Fibroblast of skin of back (primary cell): ENCODE results near the gene CACNG7. TPM values are rescaled to one million over a fixed set of nuclear protein-coding genes. Genes with fewer than 3 reads are reported as not detected.
"Not testable (repeated sequence)": the region's sequence is repeated elsewhere in the genome, so short reads cannot be mapped to it uniquely, and the experiment has no call there.

ENCODE experiments used
- DNase-seq: peaks from one replicate; pipeline ENCODE4 v3.0.0-alpha.2; 2013
- polyA plus RNA-seq, 2 experiments: library from polyadenylated mRNA; unstranded; fragments of 120-200 nt; gene quantifications; one replicate each; pipeline ENCODE4 v1.2.1, GENCODE V29; 2013; ENCODE audit not compliant: insufficient read length in 2 of 2

Gene CACNG7, protein sequence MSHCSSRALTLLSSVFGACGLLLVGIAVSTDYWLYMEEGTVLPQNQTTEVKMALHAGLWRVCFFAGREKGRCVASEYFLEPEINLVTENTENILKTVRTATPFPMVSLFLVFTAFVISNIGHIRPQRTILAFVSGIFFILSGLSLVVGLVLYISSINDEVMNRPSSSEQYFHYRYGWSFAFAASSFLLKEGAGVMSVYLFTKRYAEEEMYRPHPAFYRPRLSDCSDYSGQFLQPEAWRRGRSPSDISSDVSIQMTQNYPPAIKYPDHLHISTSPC
- 0.59 TPM for polyA plus RNA-seq (2013, experiment 1 of 2; ENCODE audit: insufficient read length)
- polyA plus RNA-seq (2013, experiment 2 of 2; ENCODE audit: insufficient read length): 1.1 TPM

DNA sequence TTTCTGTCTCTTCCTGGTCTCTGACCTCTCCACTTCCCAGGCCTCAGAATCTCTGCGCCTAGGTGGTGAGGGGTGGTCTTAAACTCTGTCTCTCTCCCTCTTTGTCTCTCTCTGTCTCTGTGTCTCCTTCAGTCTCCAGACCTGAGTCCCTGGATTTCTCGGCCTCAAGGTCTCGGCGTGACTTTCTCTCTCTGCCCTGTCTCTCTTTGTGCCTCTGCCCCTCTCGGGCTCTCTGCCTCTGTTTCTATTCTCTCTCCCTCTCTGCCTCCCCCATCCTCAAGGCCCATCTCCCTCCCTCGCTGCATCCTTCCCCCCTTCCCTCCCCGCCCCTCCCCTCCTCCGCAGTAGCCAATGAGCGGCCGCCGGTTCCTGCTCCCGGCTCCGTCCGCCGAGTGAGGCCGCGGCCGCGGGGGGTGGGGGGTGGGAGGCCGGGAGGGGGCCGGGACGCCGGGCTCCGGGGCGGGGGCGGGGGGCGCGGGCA lies at the start of gene CACNG7:
Gene CACNG7, plus strand, starts transcription at position 344 of the 481 bp plus-strand sequence. CDS start 3,554 bp downstream, outside the sequence.
- DNase-seq: no peak

DNA sequence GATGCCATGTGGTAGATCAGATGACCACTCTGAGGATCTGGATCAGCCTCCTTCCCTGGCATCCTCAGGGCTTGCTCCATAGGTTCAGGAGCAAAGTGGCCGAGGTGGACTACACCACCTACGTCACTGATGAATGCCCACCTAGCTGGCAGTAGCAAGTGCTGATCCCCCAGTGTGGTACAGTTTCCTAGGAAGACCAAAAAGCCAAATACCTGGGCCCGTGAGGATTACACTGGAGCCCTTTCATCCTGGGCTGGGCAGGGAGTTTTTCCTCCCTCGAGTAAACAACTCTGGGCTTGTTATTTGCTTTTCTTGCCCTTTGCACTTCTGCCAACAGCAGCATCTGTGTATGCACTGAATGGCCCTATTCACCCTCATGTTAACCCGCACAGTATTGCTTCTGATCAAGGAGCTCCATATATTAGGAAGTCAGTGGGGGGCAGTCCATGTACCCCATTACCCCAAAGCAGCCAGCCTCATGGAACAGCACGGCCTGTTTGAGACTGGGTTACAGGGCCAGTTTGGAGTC lies 44.7 kb upstream of the CACNG7 start:
- no peak for DNase-seq

DNA sequence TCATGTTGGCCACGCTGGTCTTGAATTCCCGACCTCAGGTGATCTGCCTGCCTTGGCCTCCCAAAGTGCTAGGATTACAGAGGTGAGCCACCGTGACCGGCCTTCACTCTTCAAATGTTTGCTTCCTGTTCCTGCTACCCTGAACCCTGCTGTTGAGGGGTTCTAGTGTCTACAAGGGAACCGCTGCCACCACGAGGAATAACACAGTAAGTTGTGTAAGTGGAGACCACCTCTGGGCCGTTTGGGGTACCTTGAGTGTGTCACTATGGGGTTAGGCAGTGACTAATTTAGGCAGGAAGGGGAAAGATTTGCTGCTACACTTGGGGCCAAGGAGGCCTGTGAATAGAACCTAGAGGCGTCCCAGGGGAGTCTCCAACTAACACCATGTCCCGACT lies 43.6 kb upstream of the CACNG7 start:
- DNase-seq: peak; percentile 41

DNA sequence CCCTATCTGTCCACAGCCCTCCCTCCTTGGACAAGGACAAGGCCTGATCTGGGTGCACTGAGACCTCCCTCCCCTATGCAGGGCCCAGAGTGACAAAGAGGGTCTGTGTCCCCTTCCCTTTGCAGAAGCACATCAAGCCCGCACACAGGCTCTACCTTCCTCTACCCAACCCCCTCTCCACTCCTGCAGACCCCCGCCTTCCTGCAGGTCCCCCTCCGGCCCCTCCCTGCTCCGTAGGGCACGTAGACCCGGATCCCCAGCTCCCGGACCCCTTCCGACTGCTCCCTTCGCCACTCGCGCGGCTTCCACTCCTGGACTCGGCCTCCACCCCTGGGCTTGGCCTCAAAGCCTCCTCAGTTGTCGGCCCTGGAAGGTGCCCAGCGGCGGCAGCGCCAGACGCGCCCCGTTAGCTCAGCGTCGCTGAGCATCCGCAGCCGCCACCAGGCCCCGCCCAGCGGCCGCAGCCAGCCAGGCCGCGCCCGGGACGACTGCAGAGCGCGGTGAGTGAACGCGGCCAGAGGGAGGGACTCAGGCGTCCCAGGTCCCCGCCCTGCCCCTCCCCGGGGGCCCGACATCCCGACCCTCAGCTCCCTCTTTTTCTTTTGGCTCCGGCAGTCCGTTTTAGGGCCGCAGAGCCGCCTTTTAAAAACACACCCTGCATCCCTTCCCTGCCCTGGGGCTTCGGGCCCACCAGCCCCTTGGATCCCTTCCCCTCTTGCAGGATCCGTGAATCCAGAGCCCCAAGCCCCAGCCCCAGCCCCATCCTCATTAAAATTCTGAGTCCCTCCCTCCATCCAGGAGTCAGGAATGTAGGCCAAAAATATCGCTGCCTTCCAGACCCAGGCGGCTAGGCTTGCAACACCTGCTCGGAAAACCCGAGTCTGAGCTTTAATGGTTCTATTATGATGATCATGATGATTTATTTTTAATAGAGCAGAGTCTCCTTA lies 42.9 kb upstream of the CACNG7 start:
- peak; percentile 76 for DNase-seq

DNA sequence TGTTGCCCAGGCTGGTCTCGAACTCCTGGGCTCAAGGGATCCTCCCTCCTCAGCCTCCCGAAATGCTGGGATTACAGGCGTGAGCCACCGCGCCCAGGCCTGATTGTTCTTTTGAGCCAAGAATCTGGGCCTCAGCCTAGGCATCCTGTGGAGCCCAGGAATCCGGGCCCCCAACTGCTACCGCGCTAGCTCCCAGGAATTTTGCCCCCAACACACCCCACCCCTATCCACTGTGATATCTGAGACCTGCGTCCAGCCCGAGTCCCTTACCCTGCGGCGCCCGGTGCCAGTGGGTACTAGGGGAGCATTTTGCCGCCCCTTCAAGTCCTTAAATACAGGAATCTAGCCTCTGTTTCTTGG lies 42.2 kb upstream of the CACNG7 start:
- peak; percentile 39 for DNase-seq

DNA sequence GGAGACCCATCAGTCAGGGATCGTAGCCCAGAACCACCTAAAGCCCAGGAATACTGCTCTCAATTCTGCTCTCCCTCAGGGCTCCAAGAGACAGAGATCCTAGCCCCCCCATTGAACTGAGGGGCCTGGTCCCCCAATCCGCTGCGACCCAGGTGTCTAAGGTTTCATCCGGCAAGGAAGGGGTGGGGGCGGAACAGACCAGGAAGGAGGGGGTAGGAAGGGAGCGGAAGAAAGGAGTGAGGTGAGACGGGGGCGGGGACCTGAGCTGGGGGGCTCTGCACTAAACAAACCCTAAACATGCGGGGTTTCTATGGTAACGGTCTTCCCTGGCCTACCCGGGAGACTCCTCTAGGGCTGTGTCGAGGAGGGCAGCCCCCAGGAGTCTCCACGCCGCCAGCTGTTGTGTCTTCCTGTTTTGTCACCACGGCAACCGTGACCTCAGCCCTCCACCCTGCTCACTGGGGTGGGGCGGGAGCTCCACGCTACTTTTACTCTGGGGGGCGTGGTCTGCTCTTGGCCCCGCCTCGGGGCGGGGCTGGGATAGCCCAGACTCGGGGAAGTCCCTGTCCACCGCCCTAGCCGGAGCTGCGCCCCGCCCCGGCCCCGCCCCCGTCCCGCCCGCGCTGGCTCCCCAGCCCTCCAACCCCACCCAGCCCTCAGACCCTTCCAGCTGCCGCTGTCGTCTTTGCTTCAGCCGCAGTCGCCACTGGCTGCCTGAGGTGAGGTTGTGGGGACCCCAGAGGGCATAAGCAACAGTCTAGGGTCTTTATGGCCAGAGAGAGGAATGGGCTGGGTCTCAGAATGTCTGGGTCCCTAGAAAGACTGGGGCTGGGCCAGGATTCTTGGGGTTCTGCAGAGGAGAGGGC lies 41.6 kb upstream of the CACNG7 start, which contains the start of gene MYADM:
Gene MYADM, plus strand, starts transcription at position 659 of the 866 bp plus-strand sequence. CDS start 5,647 bp downstream, outside the sequence.
- peak; percentile 99 for DNase-seq

DNA sequence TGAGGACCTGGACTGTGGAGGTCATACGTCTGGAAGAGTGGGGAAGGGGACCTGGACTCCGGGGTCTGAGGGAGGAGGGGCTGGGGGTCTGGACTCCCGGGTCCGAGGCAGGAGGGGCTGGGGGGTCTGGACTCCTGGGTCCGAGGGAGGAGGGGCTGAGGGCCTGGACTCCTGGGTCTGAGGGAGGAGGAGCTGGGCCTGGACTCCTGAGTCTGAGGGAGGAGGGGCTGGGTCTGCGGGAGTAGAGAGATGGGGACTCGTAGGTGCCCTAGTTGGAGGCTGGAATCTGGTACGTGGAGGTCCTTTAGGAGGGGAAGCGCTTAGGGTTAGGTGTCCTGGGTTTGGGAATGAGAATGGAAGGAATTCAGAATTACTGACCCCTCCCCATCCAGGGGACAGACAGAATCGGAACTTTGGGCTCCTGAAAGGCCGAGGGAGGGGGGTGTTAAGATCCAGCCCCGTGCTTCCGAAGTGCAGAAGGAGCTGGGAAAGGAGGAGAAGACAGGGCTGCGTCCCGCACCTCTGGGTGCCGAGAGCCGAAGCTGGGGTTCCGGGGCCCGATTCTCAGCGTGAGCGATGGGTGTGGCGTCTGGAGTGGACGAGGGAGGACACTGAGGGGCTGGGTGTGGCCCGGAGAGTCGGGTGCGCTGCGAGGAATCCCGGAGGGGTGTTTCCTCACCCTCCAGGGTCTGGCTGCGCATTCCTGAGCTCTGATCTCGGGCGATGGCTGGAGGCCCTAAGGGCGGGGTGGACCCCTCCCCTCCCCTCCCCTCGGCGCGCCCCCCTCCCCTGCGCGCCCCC lies 40.8 kb upstream of the CACNG7 start:
- DNase-seq: peak; percentile 79

DNA sequence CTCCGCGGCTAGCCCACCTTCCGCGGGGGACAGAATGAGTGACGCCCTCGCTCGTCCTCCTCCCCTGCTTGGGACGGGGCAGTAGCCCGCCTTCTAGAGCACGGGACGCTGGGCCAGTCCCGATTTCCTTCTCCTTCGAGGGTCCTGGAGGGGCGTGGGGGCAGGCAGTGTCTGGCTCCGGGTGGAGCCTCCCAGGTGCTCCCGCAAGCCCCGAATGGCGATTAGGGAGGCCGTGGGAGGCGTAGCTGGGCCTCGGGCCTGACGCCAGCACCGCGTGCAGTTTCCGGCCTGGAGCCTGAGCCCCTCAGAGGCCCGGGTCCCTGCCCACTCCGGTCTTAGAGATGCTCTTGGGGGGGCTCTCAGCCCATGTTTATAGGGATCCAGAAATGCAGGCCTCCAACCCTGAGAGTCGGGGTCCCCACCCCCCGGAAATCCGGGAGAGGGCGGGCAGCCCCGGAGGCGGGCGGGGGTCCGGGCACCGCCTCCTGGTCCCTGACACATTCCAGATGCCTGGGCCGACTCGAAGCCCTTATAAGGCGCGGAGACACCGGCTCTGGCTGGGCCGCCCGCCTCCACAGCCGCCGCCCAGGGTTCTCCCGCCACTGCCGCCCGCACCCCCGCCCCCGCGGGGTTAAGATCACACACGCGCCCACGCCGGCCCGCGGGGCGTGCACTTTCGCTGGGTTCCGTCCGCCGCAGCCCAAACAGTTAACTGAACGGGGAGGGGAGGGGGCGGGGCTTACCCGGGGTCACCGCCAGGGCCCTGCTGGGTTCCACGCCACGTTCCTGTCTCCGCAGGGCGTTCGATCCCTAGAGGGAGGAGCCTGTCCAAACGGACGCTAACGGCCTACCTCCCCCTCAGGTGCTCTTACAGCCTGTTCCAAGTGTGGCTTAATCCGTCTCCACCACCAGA lies 39.9 kb upstream of the CACNG7 start:
- peak; percentile 94 for DNase-seq

DNA sequence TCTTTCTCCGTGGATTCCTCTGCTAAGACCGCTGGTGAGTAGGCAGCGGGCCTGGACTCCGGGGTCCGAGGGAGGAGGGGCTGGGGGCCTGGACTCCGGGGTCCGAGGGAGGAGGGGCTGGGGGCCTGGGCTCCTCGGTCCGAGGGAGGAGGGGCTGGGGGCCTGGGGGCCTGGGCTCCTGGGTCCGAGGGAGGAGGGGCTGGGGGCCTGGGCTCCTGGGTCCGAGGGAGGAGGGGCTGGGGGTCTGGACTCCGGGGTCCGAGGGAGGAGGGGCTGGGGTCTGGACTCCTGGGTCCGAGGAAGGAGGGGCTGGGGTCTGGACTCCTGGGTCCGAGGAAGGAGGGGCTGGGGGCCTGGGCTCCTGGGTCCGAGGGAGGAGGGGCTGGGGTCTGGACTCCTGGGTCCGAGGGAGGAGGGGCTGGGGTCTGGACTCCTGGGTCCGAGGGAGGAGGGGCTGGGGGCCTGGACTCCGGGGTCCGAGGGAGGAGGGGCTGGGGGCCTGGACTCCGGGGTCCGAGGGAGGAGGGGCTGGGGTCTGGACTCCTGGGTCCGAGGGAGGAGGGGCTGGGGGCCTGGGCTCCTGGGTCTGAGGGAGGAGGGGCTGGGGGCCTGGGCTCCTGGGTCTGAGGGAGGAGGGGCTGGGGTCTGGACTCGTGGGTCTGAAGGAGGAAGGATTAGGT lies 39.1 kb upstream of the CACNG7 start:
- DNase-seq: not testable (repeated sequence)

DNA sequence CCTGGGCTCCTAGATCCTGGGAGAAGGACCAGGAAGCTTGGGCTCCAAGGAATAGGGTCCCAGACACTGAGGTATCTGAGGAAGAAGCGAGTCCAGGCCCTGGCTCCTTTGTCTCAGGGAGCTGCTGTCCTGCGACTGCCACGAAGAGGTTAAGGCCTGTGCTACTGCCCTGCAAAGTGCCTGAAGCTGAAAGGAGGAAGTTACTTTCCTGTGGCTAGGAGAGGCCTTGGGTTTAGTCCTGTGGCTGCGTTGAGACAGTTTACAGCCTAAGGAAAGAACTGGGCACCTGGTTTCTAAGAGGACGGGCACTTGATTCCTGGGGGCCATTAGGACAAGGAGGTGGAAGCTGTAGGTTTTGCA lies 38.6 kb upstream of the CACNG7 start:
- no peak for DNase-seq

DNA sequence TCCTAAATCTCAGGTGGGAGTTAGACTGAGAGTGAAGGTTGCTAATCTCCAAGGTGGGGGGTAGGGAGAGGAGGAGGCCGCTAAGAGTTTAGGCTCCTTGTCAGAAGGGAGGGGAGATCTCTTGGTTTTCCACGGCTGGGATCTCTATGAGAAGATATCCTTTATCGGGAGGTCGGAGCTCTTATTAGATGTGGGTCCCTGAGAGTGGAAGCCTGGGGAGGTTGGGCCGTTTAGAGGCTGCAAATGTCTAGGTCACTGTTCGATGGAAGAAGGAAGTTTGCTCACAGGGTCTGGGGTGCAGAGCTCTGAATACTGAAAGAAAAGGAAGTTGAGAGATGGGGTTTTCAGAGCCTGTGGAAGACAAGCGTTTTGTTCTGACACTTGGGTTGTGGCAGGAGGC lies 37.6 kb upstream of the CACNG7 start:
- no peak for DNase-seq

DNA sequence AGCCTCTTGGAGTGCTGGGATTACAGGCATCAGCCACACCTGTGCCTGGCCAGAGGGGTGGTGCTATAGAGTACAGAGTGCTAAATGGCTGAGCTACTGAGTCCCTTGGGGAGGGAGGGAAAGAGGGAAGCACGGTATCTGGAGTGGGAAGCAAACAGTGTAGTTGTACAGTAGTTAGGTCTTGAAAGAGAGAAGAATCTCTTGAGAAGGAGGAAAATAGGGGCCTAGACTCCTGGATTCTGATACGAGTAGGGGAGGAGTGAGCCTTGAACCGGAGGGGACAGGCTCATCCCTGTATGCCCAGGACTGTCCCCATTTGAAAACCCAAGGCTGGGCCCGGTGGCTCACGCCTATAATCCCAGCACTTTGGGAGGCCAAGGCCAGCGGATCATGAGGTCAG lies 36.3 kb upstream of the CACNG7 start:
- no peak for DNase-seq

DNA sequence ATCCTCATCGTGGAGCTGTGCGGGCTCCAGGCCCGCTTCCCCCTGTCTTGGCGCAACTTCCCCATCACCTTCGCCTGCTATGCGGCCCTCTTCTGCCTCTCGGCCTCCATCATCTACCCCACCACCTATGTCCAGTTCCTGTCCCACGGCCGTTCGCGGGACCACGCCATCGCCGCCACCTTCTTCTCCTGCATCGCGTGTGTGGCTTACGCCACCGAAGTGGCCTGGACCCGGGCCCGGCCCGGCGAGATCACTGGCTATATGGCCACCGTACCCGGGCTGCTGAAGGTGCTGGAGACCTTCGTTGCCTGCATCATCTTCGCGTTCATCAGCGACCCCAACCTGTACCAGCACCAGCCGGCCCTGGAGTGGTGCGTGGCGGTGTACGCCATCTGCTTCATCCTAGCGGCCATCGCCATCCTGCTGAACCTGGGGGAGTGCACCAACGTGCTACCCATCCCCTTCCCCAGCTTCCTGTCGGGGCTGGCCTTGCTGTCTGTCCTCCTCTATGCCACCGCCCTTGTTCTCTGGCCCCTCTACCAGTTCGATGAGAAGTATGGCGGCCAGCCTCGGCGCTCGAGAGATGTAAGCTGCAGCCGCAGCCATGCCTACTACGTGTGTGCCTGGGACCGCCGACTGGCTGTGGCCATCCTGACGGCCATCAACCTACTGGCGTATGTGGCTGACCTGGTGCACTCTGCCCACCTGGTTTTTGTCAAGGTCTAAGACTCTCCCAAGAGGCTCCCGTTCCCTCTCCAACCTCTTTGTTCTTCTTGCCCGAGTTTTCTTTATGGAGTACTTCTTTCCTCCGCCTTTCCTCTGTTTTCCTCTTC lies 35.1 kb upstream of the CACNG7 start:
- no peak for DNase-seq

DNA sequence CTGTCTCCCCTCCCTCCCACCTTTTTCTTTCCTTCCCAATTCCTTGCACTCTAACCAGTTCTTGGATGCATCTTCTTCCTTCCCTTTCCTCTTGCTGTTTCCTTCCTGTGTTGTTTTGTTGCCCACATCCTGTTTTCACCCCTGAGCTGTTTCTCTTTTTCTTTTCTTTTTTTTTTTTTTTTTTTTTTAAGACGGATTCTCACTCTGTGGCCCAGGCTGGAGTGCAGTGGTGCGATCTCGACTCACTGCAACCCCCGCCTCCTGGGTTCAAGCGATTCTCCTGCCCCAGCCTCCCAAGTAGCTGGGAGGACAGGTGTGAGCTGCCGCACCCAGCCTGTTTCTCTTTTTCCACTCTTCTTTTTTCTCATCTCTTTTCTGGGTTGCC lies 34.5 kb upstream of the CACNG7 start:
- DNase-seq: no peak

DNA sequence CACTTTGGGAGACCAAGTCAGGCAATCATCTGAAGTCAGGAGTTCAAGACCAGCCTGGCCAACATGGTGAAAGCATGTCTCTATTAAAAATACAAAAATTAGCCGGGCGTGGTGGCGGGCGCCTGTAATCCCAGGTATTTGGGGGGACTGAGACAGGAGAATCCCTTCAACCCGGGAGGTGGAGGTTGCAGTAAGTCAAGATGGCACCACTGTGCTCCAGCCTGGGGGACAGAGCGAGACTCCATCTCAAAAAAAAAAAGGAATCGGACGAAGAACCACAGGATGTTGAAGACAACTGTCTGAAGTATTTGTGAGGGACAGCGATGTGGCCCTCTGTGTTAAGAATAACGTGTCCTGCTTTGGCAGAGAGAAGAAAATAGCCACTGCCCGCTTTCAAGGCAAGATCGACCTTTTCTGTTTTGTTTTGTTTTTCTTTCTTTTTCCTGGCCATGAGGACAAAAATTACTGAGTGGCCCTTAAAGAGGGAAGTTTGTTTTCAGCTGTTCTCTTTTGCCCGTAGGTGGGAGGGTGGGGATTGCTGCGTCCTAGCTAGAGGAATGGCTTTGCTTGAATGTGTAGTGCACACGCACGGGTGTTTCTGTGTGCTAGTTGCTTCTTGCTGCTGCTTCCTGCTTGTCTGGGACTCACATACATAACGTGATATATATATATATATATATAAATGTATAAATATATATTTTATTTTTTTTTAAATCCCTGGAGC lies 33.3 kb upstream of the CACNG7 start:
- no peak for DNase-seq

DNA sequence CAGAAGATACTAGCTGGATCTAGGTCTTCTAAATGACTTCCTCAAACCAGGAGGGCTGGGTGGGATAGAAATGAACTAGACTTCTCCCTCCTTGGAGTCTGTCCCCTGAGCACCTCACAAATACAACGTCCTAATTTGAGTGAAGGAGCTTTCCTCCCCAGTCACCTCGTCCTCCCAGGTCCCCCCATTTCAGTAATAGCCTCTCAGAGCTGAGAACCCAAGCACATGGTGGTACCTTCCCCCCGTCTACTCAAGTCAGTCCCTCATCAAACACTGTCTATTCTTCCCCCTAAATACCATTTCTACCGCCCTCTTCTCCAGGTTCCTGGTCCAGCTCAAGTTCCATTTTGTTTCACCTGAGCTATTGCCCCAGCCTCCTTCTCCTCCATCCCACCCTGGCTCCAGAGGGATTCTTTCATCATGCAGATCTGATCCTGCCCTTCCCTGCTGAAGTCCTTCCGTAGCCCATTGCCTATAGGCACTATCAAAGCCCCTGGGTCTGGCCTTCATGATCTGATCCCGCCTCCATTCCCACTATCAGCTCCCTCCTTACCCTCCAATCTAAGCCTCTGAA lies 32.3 kb upstream of the CACNG7 start:
- no peak for DNase-seq

DNA sequence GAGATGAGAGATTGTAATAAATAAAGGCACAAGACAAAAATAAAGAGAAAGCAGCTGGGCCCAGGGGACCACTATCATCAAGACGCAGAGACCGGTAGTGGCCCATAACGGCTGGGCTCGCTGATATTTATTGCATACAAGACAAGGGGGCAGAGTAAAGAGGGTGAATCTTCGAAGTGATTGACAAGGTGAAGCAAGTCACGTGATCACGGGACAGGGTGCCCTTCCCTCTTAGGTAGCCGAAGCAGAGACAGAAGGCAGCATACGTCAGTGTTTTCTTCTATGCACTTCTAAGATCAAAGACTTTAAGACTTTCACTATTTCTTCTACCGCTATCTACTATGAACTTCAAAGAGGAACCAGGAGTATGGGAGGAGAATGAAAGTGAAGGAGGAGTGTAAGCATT lies 31.7 kb upstream of the CACNG7 start:
- no peak for DNase-seq

DNA sequence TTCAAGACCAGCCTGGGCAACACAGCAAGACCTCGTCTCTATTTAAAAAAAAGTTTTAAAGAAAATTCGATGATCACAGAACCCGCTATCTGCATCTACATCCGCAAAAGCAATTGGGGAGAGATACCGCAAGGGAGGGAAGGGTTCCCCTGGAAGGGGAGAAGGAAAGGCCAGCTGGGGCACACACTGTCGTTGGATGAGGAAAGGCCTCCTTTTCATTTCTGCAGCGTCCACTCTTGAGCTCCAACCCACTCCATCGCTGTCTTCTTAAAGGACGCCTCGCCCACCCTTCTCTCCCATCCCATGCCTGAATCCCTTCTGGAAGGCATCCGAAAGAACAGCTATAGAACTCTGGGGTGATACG lies 30.3 kb upstream of the CACNG7 start:
- no peak for DNase-seq
